HepG2 (cell line): ENCODE measurements around the gene MTHFD1L. TPM values are rescaled to one million over a fixed set of nuclear protein-coding genes. Genes with fewer than 3 reads are reported as not detected.

ENCODE experiments used
- ATAC-seq: fragments of 200-7000 bp; cut with Tn5 transposase; 3 replicates; pipeline ENCODE4 v1.9.1; 2020; ENCODE audit warnings: mild to moderate bottlenecking, moderate library complexity
- BruUV-seq: library from RNA; stranded (reverse); fragments of 400-500 nt; replicated peaks from 2 replicates; lab custom pipeline; 2021; lab: Mats Ljungman, UMichigan
- CTCF ChIA-PET: fragments of 300-600 bp; formaldehyde crosslinking; extraction: SDS; loops from one replicate; lab custom pipeline; 2021; ENCODE audit warnings: low total read pairs, inconsistent platforms, low intra/inter-chr PET ratio; lab: Yijun Ruan, JAX
- POLR2A ChIA-PET: fragments of 350-600 bp; sonication (Branson Sonifier 250); formaldehyde crosslinking; loops from one replicate; lab custom pipeline; 2020; ENCODE audit warnings: antibody characterized with exemption, inconsistent platforms; lab: Yijun Ruan, JAX
- DNase-seq: peaks from one replicate; pipeline ENCODE4 v3.0.0-alpha.2; 2015; ENCODE audit warnings: low spot score
- FAIRE-seq: peaks from 3 replicates; lab custom pipeline; 2011; peaks lifted over from hg19 to GRCh38; lab: Jason Lieb, UNC
- H2AFZ ChIP-seq: one replicate; pipeline ENCODE4 v1.6.1; 2011; ENCODE audit warnings: low read length, inconsistent platforms
- H3K27ac ChIP-seq: fragments of 300-600 bp; 3 replicates; pipeline ENCODE4 v1.8.0; 2011; ENCODE audit warnings: mixed run types, mild to moderate bottlenecking, mixed read lengths, low read length, inconsistent platforms; ENCODE audit not compliant: insufficient read depth; ENCODE audit errors: extremely low read length
- H3K27me3 ChIP-seq, 2 experiments: fragments of 200-600 bp in 1 of 2; 2 replicates in 1 of 2; 3 replicates in 1 of 2; pipeline versions ENCODE4 v1.6.0 to v1.8.0; 2011; ENCODE audit warnings: low read length in 2 of 2, mild to moderate bottlenecking in 2 of 2, moderate library complexity in 2 of 2, inconsistent platforms in 1 of 2; ENCODE audit not compliant: insufficient read depth in 2 of 2, control insufficient read depth in 1 of 2
- H3K36me3 ChIP-seq, 2 experiments: fragments of 200-600 bp in 1 of 2; replicated peaks in 1 of 2; 2 replicates in 1 of 2; 3 replicates in 1 of 2; pipeline versions ENCODE4 v1.5.1 to v1.8.0; 2011; ENCODE audit warnings: low read length in 2 of 2, inconsistent platforms in 1 of 2; ENCODE audit not compliant: insufficient read depth in 2 of 2, control insufficient read depth in 1 of 2
- H3K4me1 ChIP-seq: 2 replicates; pipeline ENCODE4 v1.5.1; 2012; ENCODE audit warnings: low read length, inconsistent platforms; ENCODE audit not compliant: insufficient read depth
- H3K4me2 ChIP-seq: 2 replicates; pipeline ENCODE4 v1.6.0; 2011; ENCODE audit warnings: low read depth, low read length, inconsistent platforms
- H3K4me3 ChIP-seq, 3 experiments: fragments of 200-600 bp in 1 of 3; sonication (generic), shearing (Covaris generic) in 1 of 3; replicated peaks in 1 of 3; 2 replicates each; pipeline ENCODE4 v1.5.1; 2011 to 2016; ENCODE audit warnings: low read length in 3 of 3, inconsistent platforms in 2 of 3, low read depth in 2 of 3, mild to moderate bottlenecking in 2 of 3, control low read depth in 1 of 3, mixed read lengths in 1 of 3; ENCODE audit not compliant: insufficient read depth in 1 of 3
- H3K79me2 ChIP-seq: one replicate; pipeline ENCODE4 v1.6.1; 2011; ENCODE audit warnings: low read length, inconsistent platforms; ENCODE audit not compliant: insufficient read depth
- H3K9ac ChIP-seq: 2 replicates; pipeline ENCODE4 v1.6.0; 2011; ENCODE audit warnings: mild to moderate bottlenecking, low read depth, low read length, inconsistent platforms; ENCODE audit not compliant: insufficient read depth
- H3K9me3 ChIP-seq: 2 replicates; pipeline ENCODE4 v1.5.1; 2012; ENCODE audit warnings: mild to moderate bottlenecking, low read length
- H4K20me1 ChIP-seq: 2 replicates; pipeline ENCODE4 v1.6.0; 2011; ENCODE audit warnings: inconsistent platforms, mild to moderate bottlenecking, low read length, moderate library complexity; ENCODE audit not compliant: insufficient read depth
- AKAP8 ChIP-seq: sonication (generic); formaldehyde crosslinking; IDR thresholded peaks from 2 replicates; pipeline ENCODE4 v1.5.1; 2020; ENCODE audit warnings: mild to moderate bottlenecking, missing genetic modification reagents
- CHD4 ChIP-seq: fragments of 200-600 bp; sonication (generic); IDR thresholded peaks from 2 replicates; pipeline ENCODE4 v1.7.0; 2017; ENCODE audit warnings: mild to moderate bottlenecking, low read length, borderline replicate concordance
- ELF4 ChIP-seq: sonication (generic); formaldehyde crosslinking; IDR thresholded peaks from 2 replicates; pipeline ENCODE4 v1.5.0; 2020; ENCODE audit warnings: missing genetic modification reagents, mild to moderate bottlenecking, moderate library complexity, borderline replicate concordance
- GMEB2 ChIP-seq: IDR thresholded peaks from 2 replicates; pipeline ENCODE4 v1.6.1; 2016; ENCODE audit warnings: missing biosample characterization, missing genetic modification reagents, low read depth
- IKZF1 ChIP-seq: fragments of 450-650 bp; IDR thresholded peaks from 2 replicates; pipeline ENCODE4 v1.7.1; 2016
- NCOA1 ChIP-seq: sonication (generic); formaldehyde crosslinking; IDR thresholded peaks from 2 replicates; pipeline ENCODE4 v1.9.0; 2021; ENCODE audit warnings: missing genetic modification reagents
- NFYC ChIP-seq: IDR thresholded peaks from 2 replicates; pipeline ENCODE4 v1.6.1; 2016; ENCODE audit warnings: missing genetic modification reagents, missing compliant biosample characterization
- RFXANK ChIP-seq: IDR thresholded peaks from 2 replicates; pipeline ENCODE4 v1.6.1; 2016
- TBL1XR1 ChIP-seq: fragments of 150-350 bp; IDR thresholded peaks from 2 replicates; pipeline ENCODE4 v1.6.1; 2014; ENCODE audit warnings: borderline replicate concordance, low read length; ENCODE audit not compliant: partially characterized antibody
- ZBTB39 ChIP-seq: sonication (generic); formaldehyde crosslinking; IDR thresholded peaks from 2 replicates; pipeline ENCODE4 v1.5.0; 2020; ENCODE audit warnings: missing genetic modification reagents
- ZNF496 ChIP-seq: sonication (generic); formaldehyde crosslinking; IDR thresholded peaks from 2 replicates; pipeline ENCODE4 v1.8.1; 2023; ENCODE audit warnings: mild to moderate bottlenecking, moderate library complexity, missing genetic modification reagents; ENCODE audit not compliant: insufficient replicate concordance
- ZNF501 ChIP-seq: sonication (generic); formaldehyde crosslinking; IDR thresholded peaks from 2 replicates; pipeline ENCODE4 v1.5.1; 2020; ENCODE audit warnings: mild to moderate bottlenecking, moderate library complexity, missing genetic modification reagents
- ZNF503 ChIP-seq: sonication (generic); formaldehyde crosslinking; IDR thresholded peaks from 2 replicates; pipeline ENCODE4 v1.4.0; 2020; ENCODE audit warnings: missing genetic modification reagents
- ZNF703 ChIP-seq: sonication (generic); formaldehyde crosslinking; IDR thresholded peaks from 2 replicates; pipeline ENCODE4 v1.5.1; 2020; ENCODE audit warnings: missing genetic modification reagents, mild to moderate bottlenecking, moderate library complexity, borderline replicate concordance
- ZNF839 ChIP-seq: sonication (generic); formaldehyde crosslinking; IDR thresholded peaks from 2 replicates; pipeline ENCODE4 v1.4.0; 2020; ENCODE audit warnings: missing genetic modification reagents, mild to moderate bottlenecking, borderline replicate concordance
- WGBS: methylation state at CpG from one replicate; pipeline ENCODE4 v1.1.6; 2017; ENCODE audit warnings: low lambda C conversion rate; 5-methylcytosine and 5-hydroxymethylcytosine counted together
- in situ Hi-C: cut with HindIII; loops from 2 replicates; pipeline ENCODE4 v1.10.0; 2017; ENCODE audit warnings: low pct_unique_long_range_greater_than_20kb; ENCODE audit not compliant: extremely low pct_ligation_motif_present
- intact Hi-C: fragments of 100-400 bp; cut with micrococcal nuclease; formaldehyde crosslinking; loops from one replicate; pipeline ENCODE4 v1.10.0; 2022; ENCODE audit not compliant: unreplicated experiment
- polyA plus RNA-seq, 8 experiments: library from polyadenylated mRNA; depleted of rRNA in 3 of 8; stranded (reverse) in 7 of 8; unstranded in 1 of 8; fragments of >200 nt; fragmentation: Illumina TruSeq in 4 of 8; extraction: Trizol in 4 of 8; gene quantifications; 2 replicates each; pipeline versions ENCODE4 v1.2.1 to v1.2.3, GENCODE V29; 2011 to 2016; ENCODE audit warnings: low read depth in 4 of 8, missing spikeins in 1 of 8, mixed read lengths in 1 of 8; ENCODE audit not compliant: insufficient read depth in 1 of 8
- total RNA-seq, 5 experiments: library from RNA; depleted of rRNA; stranded (reverse); fragments of >200 nt; fragmentation: Illumina TruSeq; extraction: Trizol; gene quantifications; 2 replicates each; pipeline ENCODE4 v1.2.3, GENCODE V29; 2016; ENCODE audit warnings: low read depth in 1 of 5

MTHFD1L gene
- total and polyA plus RNA-seq, 2 of the 13 experiments (the other 11 are each of a cell fraction or from before 2014, with no cell fraction given): 24.0 to 39.6 TPM

- Histone ChIP-seq H3K9me3 (no peaks in the 10 kb centered on the region), H2AFZ (no peak overlapping the region), H3K9ac (no peak overlapping the region), H3K4me2 (no peak overlapping the region), H3K27me3 (no peaks in the 10 kb centered on the region), H3K4me3 (no peak overlapping the region), H3K4me1 (no peaks in the 10 kb centered on the region; the same call in 1 of the 2 replicates), H3K79me2 (no peaks in the 10 kb centered on the region), H4K20me1 (no peaks in the 10 kb centered on the region), H3K27ac (no peak overlapping the region), H3K36me3 (peaks cover 11 to 65% of the 10 kb centered on the region in 2 experiments)
- no TSS peak for BruUV-seq
- ATAC-seq: no peak
- in situ Hi-C loops (no loop called here), intact Hi-C loops (no loop called here)
- 97% methylated on average over 5 of the region's 5 CpGs for WGBS
- no peak for FAIRE-seq
- DNase-seq: no peak
- CTCF ChIA-PET: no interaction called here
- POLR2A ChIA-PET: no interaction called here
- no peak for TF ChIP-seq NCOA1 (CRISPR knock-in tag)
- no peak for TF ChIP-seq GMEB2 (CRISPR knock-in tag)
Observed at GRCh38 chr6:150925590-150925928, 60.1 kb downstream of the MTHFD1L start.

GRCh38 chr6:150925976-150926375 is 60.5 kb downstream of the MTHFD1L start:
- Histone ChIP-seq H3K9ac (no peak overlapping the region), H3K79me2 (no peaks in the 10 kb centered on the region), H3K4me3 (no peak overlapping the region), H3K9me3 (no peaks in the 10 kb centered on the region), H2AFZ (no peak overlapping the region), H3K27ac (no peak overlapping the region), H3K4me1 (no peaks in the 10 kb centered on the region; the same call in 1 of the 2 replicates), H3K36me3 (peaks cover 12 to 68% of the 10 kb centered on the region in 2 experiments), H3K4me2 (no peak overlapping the region), H4K20me1 (no peaks in the 10 kb centered on the region), H3K27me3 (no peaks in the 10 kb centered on the region)
- BruUV-seq: no TSS peak
- ATAC-seq: no peak
- DNase-seq: no peak
- 98% methylated on average over 7 of the region's 7 CpGs for WGBS
- intact Hi-C loops (no loop called here), in situ Hi-C loops (no loop called here)
- ChIA-PET POLR2A (no interaction called here), CTCF (no interaction called here)
- no peak for FAIRE-seq
- TF ChIP-seq ZNF839 (CRISPR knock-in tag) (no peak), ZNF501 (CRISPR knock-in tag) (no peak), CHD4 (no peak), AKAP8 (CRISPR knock-in tag) (no peak), NFYC (CRISPR knock-in tag) (no peak), TBL1XR1 (no peak), IKZF1 (no peak), ZBTB39 (no peak), RFXANK (CRISPR knock-in tag) (no peak), ELF4 (CRISPR knock-in tag) (no peak), ZNF503 (no peak), ZNF496 (CRISPR knock-in tag) (no peak), ZNF703 (no peak)
